Fibroblast of the aortic adventitia (primary cell): ENCODE results near the gene FNDC1. TPM values are rescaled to one million over a fixed set of nuclear protein-coding genes. Genes with fewer than 3 reads are reported as not detected.

Experiments
- DNase-seq: peaks from one replicate; pipeline ENCODE4 v3.0.0-alpha.2; 2010; ENCODE audit warnings: low read depth
- H3K4me3 ChIP-seq: 2 replicates; pipeline ENCODE4 v1.5.1; 2011; ENCODE audit warnings: low read depth, mild to moderate bottlenecking, control low read depth, low read length, moderate library complexity
- total RNA-seq: library from RNA; depleted of rRNA; stranded (reverse); fragments of >200 nt; gene quantifications from 2 replicates; pipeline ENCODE4 v1.2.3, GENCODE V29; 2012; ENCODE audit warnings: low replicate concordance
- TF ChIP-seq, protein P1 (sequence below): IDR thresholded peaks from 2 replicates; pipeline ENCODE4 v1.5.1; 2011; ENCODE audit warnings: mild to moderate bottlenecking, low read length, control low read depth, inconsistent platforms; ENCODE audit not compliant: insufficient read depth

FNDC1 gene
- total RNA-seq, 1 donor = 1.6 TPM

DNA sequence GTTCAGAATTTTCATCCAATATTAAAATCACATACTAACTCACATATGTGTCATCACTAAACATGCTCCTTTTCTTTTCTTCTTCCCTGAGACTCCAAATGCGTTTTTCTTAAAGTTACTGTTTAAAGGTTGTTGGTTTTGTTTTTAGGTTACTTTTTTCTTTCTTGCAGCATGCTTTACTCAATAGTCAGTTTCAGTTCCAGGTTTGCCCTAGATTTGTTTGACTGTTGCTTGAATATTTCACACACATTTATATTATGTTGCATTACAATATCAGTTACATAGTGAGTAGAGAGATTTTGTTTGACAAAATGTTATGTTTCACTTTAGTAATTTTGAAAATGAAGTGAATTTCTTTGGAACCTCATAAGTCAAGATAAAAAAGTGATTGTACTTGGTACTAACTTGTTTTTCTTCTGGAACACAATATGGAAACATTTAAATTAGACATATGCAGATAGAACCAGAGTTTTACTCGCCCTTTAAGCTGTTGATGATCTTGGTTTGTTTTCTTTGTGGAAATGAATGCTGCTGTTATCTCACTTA is 27.3 kb downstream of the FNDC1 start:
- TF ChIP-seq, protein P1, sequence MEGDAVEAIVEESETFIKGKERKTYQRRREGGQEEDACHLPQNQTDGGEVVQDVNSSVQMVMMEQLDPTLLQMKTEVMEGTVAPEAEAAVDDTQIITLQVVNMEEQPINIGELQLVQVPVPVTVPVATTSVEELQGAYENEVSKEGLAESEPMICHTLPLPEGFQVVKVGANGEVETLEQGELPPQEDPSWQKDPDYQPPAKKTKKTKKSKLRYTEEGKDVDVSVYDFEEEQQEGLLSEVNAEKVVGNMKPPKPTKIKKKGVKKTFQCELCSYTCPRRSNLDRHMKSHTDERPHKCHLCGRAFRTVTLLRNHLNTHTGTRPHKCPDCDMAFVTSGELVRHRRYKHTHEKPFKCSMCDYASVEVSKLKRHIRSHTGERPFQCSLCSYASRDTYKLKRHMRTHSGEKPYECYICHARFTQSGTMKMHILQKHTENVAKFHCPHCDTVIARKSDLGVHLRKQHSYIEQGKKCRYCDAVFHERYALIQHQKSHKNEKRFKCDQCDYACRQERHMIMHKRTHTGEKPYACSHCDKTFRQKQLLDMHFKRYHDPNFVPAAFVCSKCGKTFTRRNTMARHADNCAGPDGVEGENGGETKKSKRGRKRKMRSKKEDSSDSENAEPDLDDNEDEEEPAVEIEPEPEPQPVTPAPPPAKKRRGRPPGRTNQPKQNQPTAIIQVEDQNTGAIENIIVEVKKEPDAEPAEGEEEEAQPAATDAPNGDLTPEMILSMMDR = no peak
- no peak for DNase-seq
- H3K4me3 ChIP-seq = no peak overlapping the region

DNA sequence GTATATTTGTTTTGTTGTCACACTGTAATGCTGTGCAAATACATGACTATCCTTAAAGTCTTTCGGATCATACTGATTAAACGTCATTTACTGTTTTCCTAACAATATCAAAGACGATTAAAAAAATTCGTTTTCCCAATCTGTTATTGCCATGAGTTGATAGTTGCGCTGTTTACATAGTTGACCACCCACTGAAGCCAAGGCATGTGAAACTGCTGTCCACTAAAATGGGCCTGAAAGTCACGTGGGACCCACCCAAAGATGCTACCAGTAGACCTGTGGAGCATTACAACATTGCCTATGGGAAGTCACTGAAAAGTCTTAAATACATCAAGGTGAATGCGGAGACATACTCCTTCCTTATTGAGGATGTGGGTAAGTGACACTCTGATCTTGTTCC is 28.1 kb downstream of the FNDC1 start:
- TF ChIP-seq, protein P1 = no peak
- no peak overlapping the region for H3K4me3 ChIP-seq
- DNase-seq = no peak

DNA sequence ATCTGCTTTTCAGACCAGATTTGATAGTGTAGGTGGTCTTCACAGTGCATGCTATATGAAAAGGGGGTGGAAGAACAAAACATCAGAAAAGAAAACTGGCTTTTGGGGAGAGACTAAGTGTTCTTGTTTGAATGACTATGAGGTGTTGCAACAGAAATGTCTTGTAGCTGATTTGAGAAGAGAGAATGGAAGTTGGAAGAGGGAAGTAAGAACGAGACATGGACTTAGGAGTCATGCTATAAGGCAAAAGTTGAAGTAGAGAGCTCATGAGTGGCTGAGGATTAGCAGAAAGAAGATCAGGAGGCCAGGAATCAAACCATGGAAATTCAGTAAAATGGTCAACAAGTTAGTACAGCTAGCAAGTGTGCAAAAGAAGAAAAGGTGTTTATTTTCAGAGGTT is 32.1 kb downstream of the FNDC1 start:
- no peak for DNase-seq
- TF ChIP-seq, protein P1 = no peak

DNA sequence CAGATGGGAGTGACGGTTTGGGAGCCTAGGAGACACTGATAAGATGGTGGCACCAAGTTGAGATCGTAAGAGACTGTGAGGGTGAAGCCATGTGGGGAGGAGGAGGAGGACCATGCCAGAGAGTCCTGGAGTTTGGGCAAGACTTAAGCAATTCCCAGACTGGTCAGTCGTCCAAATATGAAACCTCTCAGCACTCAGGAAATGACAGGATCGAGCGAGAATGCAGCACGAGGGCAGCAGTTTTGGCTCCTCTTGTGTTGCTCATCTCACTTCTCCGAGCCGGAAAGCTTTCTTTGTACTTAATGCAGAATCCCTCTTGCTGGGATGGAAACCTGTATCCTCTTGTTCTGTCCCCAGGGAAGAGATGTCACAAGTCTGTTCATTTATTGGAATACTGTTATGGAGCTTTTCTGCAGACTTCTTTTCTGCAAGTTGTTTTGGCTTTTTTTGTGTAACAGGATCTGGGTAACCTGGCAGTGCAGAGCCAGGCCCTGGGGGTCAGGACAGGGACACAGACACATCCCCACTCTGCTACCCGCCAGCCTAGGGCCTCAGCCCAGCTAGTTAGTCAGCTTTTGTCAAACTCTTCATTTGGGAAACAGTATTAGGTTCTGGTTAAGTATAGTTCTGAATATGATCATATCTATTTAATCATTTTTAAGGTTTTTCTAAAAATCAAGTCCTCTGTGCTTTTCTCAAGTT is 34.3 kb downstream of the FNDC1 start:
- H3K4me3 ChIP-seq = no peak overlapping the region
- TF ChIP-seq, protein P1 = no peak
- DNase-seq = peak; percentile 95

More for the DNA sequence above, 32.1 kb downstream of the FNDC1 start:
- no peak overlapping the region for H3K4me3 ChIP-seq

DNA sequence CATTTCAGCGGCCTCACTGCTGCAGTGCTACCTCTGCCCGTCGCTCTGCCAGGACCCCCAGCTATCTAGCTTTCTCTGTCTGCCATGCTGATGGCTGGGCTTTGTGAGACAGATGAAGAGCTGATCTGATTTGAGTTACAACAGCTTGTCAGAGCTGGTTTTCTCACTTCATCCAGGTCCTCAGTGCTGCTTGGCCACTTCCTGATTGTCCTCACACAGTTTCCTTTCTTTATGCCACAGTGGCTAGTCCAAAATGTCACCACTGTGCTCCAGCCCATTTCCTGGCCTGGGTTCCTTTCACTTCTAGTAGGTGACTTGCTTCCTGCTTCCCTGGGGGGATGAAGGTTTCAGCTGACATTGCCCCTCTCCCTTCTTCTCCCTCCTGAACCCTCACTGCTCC is 35.4 kb downstream of the FNDC1 start:
- H3K4me3 ChIP-seq = no peak overlapping the region
- TF ChIP-seq, protein P1 = no peak
- no peak for DNase-seq

DNA sequence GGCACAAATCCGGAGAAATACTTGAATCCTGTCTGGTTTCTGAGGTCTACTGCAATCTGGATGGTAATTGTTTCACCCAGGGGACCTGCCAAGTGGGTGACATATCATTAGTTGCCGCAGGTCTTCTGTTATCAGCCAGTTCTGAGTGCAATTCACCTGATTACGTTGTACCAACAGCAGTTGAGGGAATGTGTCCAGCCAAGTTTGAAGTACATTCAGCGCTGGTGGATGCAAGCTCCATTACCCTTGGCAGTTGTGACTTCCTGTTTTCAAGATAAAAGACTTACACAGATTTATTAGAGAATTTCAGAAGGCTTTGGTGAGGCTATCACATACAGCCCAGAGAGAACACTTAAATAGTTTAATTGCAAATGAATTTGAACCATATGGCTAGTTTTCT is 42.8 kb downstream of the FNDC1 start:
- TF ChIP-seq, protein P1 = no peak
- H3K4me3 ChIP-seq = no peak overlapping the region
- DNase-seq = peak; percentile 30
